Spleen (tissue), 11 donors: Measurements from ENCODE around the gene NRG3. TPM values are rescaled to one million over a fixed set of nuclear protein-coding genes. Genes with fewer than 3 reads are reported as not detected.

Experiments
- DNase-seq: peaks from one replicate; pipeline ENCODE4 v3.0.0-alpha.2; 2020
- H3K27ac ChIP-seq, 8 donors: fragments of 200-600 bp; sonication (generic) in 7 of 8; 1 replicate in 4 of 8; 2 replicates in 4 of 8; pipeline versions ENCODE4 v1.5.0 to v1.8.0; 2016 to 2021; ENCODE audit warnings: inconsistent platforms in 4 of 8, mild to moderate bottlenecking in 4 of 8, moderate library complexity in 1 of 8
- H3K27me3 ChIP-seq, 7 donors: fragments of 200-600 bp; sonication (generic) in 6 of 7; replicated peaks in 1 of 7; 1 replicate in 4 of 7; 2 replicates in 3 of 7; pipeline versions ENCODE4 v1.5.0 to v1.8.0; 2016 to 2021; ENCODE audit warnings: inconsistent platforms in 3 of 7, mild to moderate bottlenecking in 1 of 7
- H3K36me3 ChIP-seq, 6 donors: fragments of 200-600 bp; sonication (generic) in 5 of 6; 1 replicate in 4 of 6; 2 replicates in 2 of 6; pipeline versions ENCODE4 v1.5.0 to v1.8.0; 2016 to 2021; ENCODE audit warnings: inconsistent platforms in 2 of 6
- H3K4me1 ChIP-seq, 6 donors: fragments of 200-600 bp; sonication (generic) in 5 of 6; 1 replicate in 3 of 6; 2 replicates in 3 of 6; pipeline versions ENCODE4 v1.5.0 to v1.8.0; 2016 to 2021; ENCODE audit warnings: inconsistent platforms in 3 of 6
- H3K4me3 ChIP-seq, 8 donors: fragments of 200-600 bp; sonication (generic) in 7 of 8; 1 replicate in 4 of 8; 2 replicates in 4 of 8; pipeline versions ENCODE4 v1.5.0 to v1.8.0; 2016 to 2021; ENCODE audit warnings: inconsistent platforms in 4 of 8, mild to moderate bottlenecking in 4 of 8, moderate library complexity in 2 of 8
- H3K9me3 ChIP-seq, 8 donors: fragments of 200-600 bp; sonication (generic) in 7 of 8; 1 replicate in 4 of 8; 2 replicates in 4 of 8; pipeline versions ENCODE4 v1.5.0 to v1.8.0; 2016 to 2021; ENCODE audit warnings: inconsistent platforms in 4 of 8
- POLR2A ChIP-seq, 3 donors: fragments of 450-650 bp; IDR thresholded peaks; one replicate each; pipeline ENCODE4 v1.5.1; 2017; ENCODE audit warnings: antibody characterized with exemption in 3 of 3, mild to moderate bottlenecking in 1 of 3
- POLR2AphosphoS5 ChIP-seq, 3 donors: sonication (generic); formaldehyde crosslinking; IDR thresholded peaks; one replicate each; pipeline ENCODE4 v1.5.1; 2017; ENCODE audit warnings: antibody characterized with exemption in 3 of 3
- WGBS, 5 donors: extraction: QIAGEN DNeasy Blood & Tissue Kit in 3 of 5; methylation state at CpG; one replicate each; pipeline versions ENCODE4 v1.1.5 to v1.1.7; 2013 to 2018; 5-methylcytosine and 5-hydroxymethylcytosine counted together
- intact Hi-C: fragments of 100-400 bp; cut with DNase I; formaldehyde crosslinking; loops from one replicate; pipeline ENCODE4 v1.15.0; 2023; ENCODE audit warnings: low total_unique reads
- polyA plus RNA-seq, 3 donors: library from polyadenylated mRNA; stranded (reverse); fragments of 200-250 nt; gene quantifications; one replicate each; pipeline ENCODE4 v1.2.1, GENCODE V29; 2013
- total RNA-seq, 7 donors: library from RNA; depleted of rRNA in 3 of 7; stranded (reverse); fragments of >200 nt in 3 of 7; fragmentation: NEBNext Ultra II Directional in 4 of 7; extraction: Animal tissue kit (Norgen Biotek cat#: 25700) in 4 of 7; gene quantifications; one replicate each; pipeline versions ENCODE4 v1.1.0 to v1.2.1, GENCODE V29; 2016 to 2021
- TF ChIP-seq, protein P1 (sequence below), 11 experiments: fragments of 200-600 bp in 7 of 11; fragments of 450-650 bp in 4 of 11; sonication (generic) in 4 of 11; IDR thresholded peaks in 8 of 11; conservative IDR thresholded peaks in 3 of 11; 1 replicate in 7 of 11; 2 replicates in 4 of 11; pipeline versions ENCODE4 v1.4.0 to v1.8.0; 2016 to 2021; ENCODE audit warnings: antibody characterized with exemption in 11 of 11, inconsistent platforms in 4 of 11, mild to moderate bottlenecking in 1 of 11
- donor health status: healthy with polysubstance abuse.
- donor health status: DM: no; HTN: no; CAD: no; lungs with moderate emphysema.
- donor health status: DM: no; HTN: no; CAD: no.
- donor health status: Bipolar disorder and iron deficiency.
- donor health status: healthy.
- donor health status: DM: no; HTN: no; CAD: no.
- donor health status: DM: yes; HTN: yes; CAD: no.

Gene NRG3
- total and polyA plus RNA-seq, 10 donors = 0.10 to 0.22 (median 0.21) TPM; not detected in 7

DNA sequence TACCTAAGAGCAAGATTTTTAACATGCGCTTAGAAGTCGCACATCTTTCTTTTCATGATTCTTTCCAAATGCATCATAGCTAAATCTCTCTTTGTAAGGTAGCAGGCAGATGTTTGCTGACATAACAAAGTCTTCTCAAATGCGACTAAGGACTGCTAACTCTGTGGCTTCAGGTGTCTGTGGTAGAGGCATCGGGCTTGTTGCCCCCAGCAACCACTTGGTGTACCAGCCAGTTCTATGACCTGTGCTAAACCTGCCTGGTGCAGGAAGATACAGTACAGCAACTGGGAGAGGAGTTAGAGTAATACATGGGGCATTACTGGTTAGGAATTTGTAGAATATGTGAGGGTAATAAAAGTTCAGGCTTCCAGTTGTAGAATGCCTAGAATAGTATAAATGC lies 654.1 kb downstream of the NRG3 start:
- Histone ChIP-seq H3K4me3 (no peak overlapping the region), H3K27me3 (no peaks in the 10 kb centered on the region), H3K9me3 (peaks cover 0 to 2% (median 0%) of the 10 kb centered on the region in 8 donors), H3K27ac (no peak overlapping the region), H3K36me3 (no peaks in the 10 kb centered on the region), H3K4me1 (no peaks in the 10 kb centered on the region)
- intact Hi-C loops = no loop called here
- TF ChIP-seq, protein P1, sequence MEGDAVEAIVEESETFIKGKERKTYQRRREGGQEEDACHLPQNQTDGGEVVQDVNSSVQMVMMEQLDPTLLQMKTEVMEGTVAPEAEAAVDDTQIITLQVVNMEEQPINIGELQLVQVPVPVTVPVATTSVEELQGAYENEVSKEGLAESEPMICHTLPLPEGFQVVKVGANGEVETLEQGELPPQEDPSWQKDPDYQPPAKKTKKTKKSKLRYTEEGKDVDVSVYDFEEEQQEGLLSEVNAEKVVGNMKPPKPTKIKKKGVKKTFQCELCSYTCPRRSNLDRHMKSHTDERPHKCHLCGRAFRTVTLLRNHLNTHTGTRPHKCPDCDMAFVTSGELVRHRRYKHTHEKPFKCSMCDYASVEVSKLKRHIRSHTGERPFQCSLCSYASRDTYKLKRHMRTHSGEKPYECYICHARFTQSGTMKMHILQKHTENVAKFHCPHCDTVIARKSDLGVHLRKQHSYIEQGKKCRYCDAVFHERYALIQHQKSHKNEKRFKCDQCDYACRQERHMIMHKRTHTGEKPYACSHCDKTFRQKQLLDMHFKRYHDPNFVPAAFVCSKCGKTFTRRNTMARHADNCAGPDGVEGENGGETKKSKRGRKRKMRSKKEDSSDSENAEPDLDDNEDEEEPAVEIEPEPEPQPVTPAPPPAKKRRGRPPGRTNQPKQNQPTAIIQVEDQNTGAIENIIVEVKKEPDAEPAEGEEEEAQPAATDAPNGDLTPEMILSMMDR (IDR thresholded peaks at IDR 0.05 in 8 of 11, conservative IDR thresholded peaks at IDR 0.05 in 3 of 11) = no peak
- TF ChIP-seq POLR2AphosphoS5 (IDR thresholded peaks at IDR 0.05) = no peak
- TF ChIP-seq POLR2A (IDR thresholded peaks at IDR 0.05) = no peak
- no peak for DNase-seq
- 76 to 84% (median 77%) methylated on average over 4 of the region's 4 CpGs for WGBS, 5 donors

GRCh38 chr10:82535457-82535856 lies 660.5 kb downstream of the NRG3 start:
- peaks cover 0 to 5% (median 0%) of the 10 kb centered on the region in 8 donors for H3K9me3 ChIP-seq
- intact Hi-C loops = no loop called here
- no peak for DNase-seq
- WGBS, 5 donors = 84 to 93% (median 88%) methylated on average over 3 of the region's 3 CpGs
- H3K27ac ChIP-seq = no peak overlapping the region
- no peaks in the 10 kb centered on the region for H3K27me3 ChIP-seq
- H3K4me1 ChIP-seq = no peaks in the 10 kb centered on the region
- no peak for TF ChIP-seq POLR2A (IDR thresholded peaks at IDR 0.05)
- TF ChIP-seq, protein P1 (IDR thresholded peaks at IDR 0.05 in 8 of 11, conservative IDR thresholded peaks at IDR 0.05 in 3 of 11) = no peak
- no peaks in the 10 kb centered on the region for H3K36me3 ChIP-seq
- H3K4me3 ChIP-seq = no peak overlapping the region

- TF ChIP-seq POLR2A (IDR thresholded peaks at IDR 0.05) (no peak), POLR2AphosphoS5 (IDR thresholded peaks at IDR 0.05) (no peak)
- TF ChIP-seq, protein P1 (IDR thresholded peaks at IDR 0.05 in 8 of 11, conservative IDR thresholded peaks at IDR 0.05 in 3 of 11) = no peak
- Histone ChIP-seq H3K27ac (no peak overlapping the region), H3K4me1 (no peaks in the 10 kb centered on the region), H3K36me3 (no peaks in the 10 kb centered on the region), H3K4me3 (no peak overlapping the region), H3K27me3 (no peaks in the 10 kb centered on the region), H3K9me3 (peaks cover 0 to 7% (median 0%) of the 10 kb centered on the region in 8 donors)
- DNase-seq = no peak
- intact Hi-C loops = no loop called here
Measured at GRCh38 chr10:82536668-82537067, 661.7 kb downstream of the NRG3 start.

DNA sequence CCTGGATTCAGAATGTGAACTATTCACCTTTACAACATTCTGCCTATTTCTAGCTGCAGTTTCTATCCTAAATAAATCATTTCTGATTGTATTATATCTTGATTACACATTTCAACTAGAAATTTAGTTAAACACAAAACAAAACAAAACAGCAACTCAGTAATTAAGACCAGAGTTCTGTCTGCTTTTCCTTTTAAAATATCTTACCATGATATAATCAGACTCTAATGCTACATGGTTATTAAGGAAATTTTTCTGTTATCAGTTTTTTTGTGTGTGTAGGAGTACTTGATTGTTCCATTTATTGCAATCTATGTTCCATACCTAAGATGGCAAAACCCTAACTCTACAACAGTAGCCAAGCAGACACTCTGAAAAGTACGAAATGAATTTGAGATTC lies 663.3 kb downstream of the NRG3 start:
- H3K4me3 ChIP-seq = no peak overlapping the region
- no peak overlapping the region for H3K27ac ChIP-seq
- no peak for DNase-seq
- no peaks in the 10 kb centered on the region for H3K36me3 ChIP-seq
- H3K9me3 ChIP-seq = peaks cover 0 to 10% (median 0%) of the 10 kb centered on the region in 8 donors
- TF ChIP-seq, protein P1 (IDR thresholded peaks at IDR 0.05 in 8 of 11, conservative IDR thresholded peaks at IDR 0.05 in 3 of 11) = no peak
- 61 to 82% (median 73%) methylated on average over 1 of the region's 1 CpG for whole genome bisulfite sequencing, 5 donors
- intact Hi-C loops = no loop called here
- no peaks in the 10 kb centered on the region for H3K4me1 ChIP-seq
- no peaks in the 10 kb centered on the region for H3K27me3 ChIP-seq
